HCT116 (cell line): Measurements from ENCODE around the gene KANK2.

ENCODE experiments used
- CEBPB ChIP-seq: IDR thresholded peaks from 2 replicates; pipeline ENCODE4 v1.6.1; 2012; ENCODE audit warnings: low read depth
- ELF1 ChIP-seq: IDR thresholded peaks from 2 replicates; pipeline ENCODE4 v1.6.1; 2012; ENCODE audit warnings: low read depth, borderline replicate concordance
- EZH2 ChIP-seq: fragments of 200-600 bp; sonication (generic); IDR thresholded peaks from 2 replicates; pipeline ENCODE4 v1.6.1; 2017; ENCODE audit warnings: antibody characterized with exemption, mixed run types
- EZH2phosphoT487 ChIP-seq: fragments of 200-600 bp; IDR thresholded peaks from 2 replicates; pipeline ENCODE4 v1.6.1; 2018; ENCODE audit warnings: antibody characterized with exemption, borderline replicate concordance
- FOSL1 ChIP-seq: IDR thresholded peaks from 2 replicates; pipeline ENCODE4 v1.6.1; 2012; ENCODE audit warnings: low read depth
- POLR2A ChIP-seq: IDR thresholded peaks from 2 replicates; pipeline ENCODE4 v1.7.0; 2011; ENCODE audit warnings: borderline replicate concordance; ENCODE audit not compliant: insufficient read depth, insufficient read length; ENCODE audit errors: extremely low read depth
- POLR2AphosphoS5 ChIP-seq: IDR thresholded peaks from 2 replicates; pipeline ENCODE4 v1.6.1; 2011; ENCODE audit warnings: mild to moderate bottlenecking, low read depth, low read length, moderate library complexity
- YY1 ChIP-seq: IDR thresholded peaks from 2 replicates; pipeline ENCODE4 v1.6.1; 2011; ENCODE audit warnings: low read length, low read depth, moderate library complexity, mild to moderate bottlenecking; ENCODE audit not compliant: insufficient replicate concordance; ENCODE audit errors: extremely low read depth
- ZNF274 ChIP-seq: fragments of 200-500 bp; sonication (Bioruptor generic); IDR thresholded peaks from 2 replicates; pipeline ENCODE4 v1.6.1; 2014; ENCODE audit warnings: mild to moderate bottlenecking, low read depth, low read length, inconsistent platforms
- TF ChIP-seq, protein P1 (sequence below), 3 experiments: fragments of 200-600 bp in 1 of 3; sonication (generic) in 1 of 3; IDR thresholded peaks in 2 of 3; conservative IDR thresholded peaks in 1 of 3; 2 replicates each; pipeline ENCODE4 v1.5.1; 2012 to 2017; ENCODE audit warnings: low read depth in 2 of 3, low read length in 2 of 3, antibody characterized with exemption in 1 of 3, borderline replicate concordance in 1 of 3, control low read depth in 1 of 3, mild to moderate bottlenecking in 1 of 3, mixed read lengths in 1 of 3, mixed run types in 1 of 3, moderate library complexity in 1 of 3; ENCODE audit not compliant: insufficient read depth in 1 of 3
- TF ChIP-seq, protein P2 (sequence below): IDR thresholded peaks from 2 replicates; pipeline ENCODE4 v1.6.1; 2012
- TF ChIP-seq, protein P3 (sequence below): IDR thresholded peaks from 2 replicates; pipeline ENCODE4 v1.6.1; 2012; ENCODE audit warnings: low read depth

DNA sequence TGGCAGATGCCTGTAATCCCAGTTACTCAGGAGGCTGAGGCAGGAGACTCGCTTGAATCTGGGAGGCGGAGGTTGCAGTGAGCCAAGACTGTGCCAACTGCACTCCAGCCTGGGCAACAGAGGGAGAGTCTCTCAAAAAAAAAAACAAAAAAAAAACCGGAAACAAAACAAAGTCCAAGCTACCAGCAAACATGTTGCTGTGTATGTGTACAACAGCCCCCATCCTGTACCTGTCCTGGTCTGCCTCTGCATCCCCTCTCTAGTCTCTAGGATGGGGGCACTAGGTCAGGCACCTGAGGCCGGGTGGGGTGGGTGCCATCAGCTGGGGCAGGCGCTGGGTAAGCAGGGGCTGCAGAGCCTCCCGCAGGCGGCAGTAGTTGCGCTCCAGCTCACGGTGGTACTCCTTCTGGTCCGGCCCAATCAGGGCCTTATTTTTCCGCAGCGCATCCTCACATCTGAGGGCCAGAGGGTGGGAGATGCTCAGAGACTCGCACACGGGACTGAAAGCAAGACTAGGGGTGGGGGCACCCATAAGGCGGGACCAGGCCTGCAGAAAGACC is 2.8 kb upstream of the KANK2 start:
- TF ChIP-seq, protein P1, sequence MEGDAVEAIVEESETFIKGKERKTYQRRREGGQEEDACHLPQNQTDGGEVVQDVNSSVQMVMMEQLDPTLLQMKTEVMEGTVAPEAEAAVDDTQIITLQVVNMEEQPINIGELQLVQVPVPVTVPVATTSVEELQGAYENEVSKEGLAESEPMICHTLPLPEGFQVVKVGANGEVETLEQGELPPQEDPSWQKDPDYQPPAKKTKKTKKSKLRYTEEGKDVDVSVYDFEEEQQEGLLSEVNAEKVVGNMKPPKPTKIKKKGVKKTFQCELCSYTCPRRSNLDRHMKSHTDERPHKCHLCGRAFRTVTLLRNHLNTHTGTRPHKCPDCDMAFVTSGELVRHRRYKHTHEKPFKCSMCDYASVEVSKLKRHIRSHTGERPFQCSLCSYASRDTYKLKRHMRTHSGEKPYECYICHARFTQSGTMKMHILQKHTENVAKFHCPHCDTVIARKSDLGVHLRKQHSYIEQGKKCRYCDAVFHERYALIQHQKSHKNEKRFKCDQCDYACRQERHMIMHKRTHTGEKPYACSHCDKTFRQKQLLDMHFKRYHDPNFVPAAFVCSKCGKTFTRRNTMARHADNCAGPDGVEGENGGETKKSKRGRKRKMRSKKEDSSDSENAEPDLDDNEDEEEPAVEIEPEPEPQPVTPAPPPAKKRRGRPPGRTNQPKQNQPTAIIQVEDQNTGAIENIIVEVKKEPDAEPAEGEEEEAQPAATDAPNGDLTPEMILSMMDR (IDR thresholded peaks at IDR 0.05 in 2 of 3, conservative IDR thresholded peaks at IDR 0.05 in 1 of 3; ENCODE audit: borderline replicate concordance in 1 of 3, insufficient read depth in 1 of 3, low read depth in 2 of 3, low read length in 2 of 3) = no peak
- no peak for TF ChIP-seq YY1
- TF ChIP-seq EZH2 = no peak
- no peak for TF ChIP-seq POLR2AphosphoS5
- TF ChIP-seq, protein P2, sequence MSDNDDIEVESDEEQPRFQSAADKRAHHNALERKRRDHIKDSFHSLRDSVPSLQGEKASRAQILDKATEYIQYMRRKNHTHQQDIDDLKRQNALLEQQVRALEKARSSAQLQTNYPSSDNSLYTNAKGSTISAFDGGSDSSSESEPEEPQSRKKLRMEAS = no peak
- TF ChIP-seq POLR2A = no peak
- no peak for TF ChIP-seq ELF1
- TF ChIP-seq CEBPB = no peak
- no peak for TF ChIP-seq FOSL1
- no peak for TF ChIP-seq ZNF274
- TF ChIP-seq, protein P3, sequence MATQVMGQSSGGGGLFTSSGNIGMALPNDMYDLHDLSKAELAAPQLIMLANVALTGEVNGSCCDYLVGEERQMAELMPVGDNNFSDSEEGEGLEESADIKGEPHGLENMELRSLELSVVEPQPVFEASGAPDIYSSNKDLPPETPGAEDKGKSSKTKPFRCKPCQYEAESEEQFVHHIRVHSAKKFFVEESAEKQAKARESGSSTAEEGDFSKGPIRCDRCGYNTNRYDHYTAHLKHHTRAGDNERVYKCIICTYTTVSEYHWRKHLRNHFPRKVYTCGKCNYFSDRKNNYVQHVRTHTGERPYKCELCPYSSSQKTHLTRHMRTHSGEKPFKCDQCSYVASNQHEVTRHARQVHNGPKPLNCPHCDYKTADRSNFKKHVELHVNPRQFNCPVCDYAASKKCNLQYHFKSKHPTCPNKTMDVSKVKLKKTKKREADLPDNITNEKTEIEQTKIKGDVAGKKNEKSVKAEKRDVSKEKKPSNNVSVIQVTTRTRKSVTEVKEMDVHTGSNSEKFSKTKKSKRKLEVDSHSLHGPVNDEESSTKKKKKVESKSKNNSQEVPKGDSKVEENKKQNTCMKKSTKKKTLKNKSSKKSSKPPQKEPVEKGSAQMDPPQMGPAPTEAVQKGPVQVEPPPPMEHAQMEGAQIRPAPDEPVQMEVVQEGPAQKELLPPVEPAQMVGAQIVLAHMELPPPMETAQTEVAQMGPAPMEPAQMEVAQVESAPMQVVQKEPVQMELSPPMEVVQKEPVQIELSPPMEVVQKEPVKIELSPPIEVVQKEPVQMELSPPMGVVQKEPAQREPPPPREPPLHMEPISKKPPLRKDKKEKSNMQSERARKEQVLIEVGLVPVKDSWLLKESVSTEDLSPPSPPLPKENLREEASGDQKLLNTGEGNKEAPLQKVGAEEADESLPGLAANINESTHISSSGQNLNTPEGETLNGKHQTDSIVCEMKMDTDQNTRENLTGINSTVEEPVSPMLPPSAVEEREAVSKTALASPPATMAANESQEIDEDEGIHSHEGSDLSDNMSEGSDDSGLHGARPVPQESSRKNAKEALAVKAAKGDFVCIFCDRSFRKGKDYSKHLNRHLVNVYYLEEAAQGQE = no peak
- TF ChIP-seq EZH2phosphoT487 = no peak
